Activated CD4-positive, alpha-beta T cell treated with anti-CD3 and anti-CD28 coated beads for 4 hours (primary cell): ENCODE measurements around the gene CCDC77.

Experiments used
- DNase-seq, 2 donors: peaks; one replicate each; pipeline ENCODE4 v3.0.0-alpha.2; 2020

Gene CCDC77

DNA sequence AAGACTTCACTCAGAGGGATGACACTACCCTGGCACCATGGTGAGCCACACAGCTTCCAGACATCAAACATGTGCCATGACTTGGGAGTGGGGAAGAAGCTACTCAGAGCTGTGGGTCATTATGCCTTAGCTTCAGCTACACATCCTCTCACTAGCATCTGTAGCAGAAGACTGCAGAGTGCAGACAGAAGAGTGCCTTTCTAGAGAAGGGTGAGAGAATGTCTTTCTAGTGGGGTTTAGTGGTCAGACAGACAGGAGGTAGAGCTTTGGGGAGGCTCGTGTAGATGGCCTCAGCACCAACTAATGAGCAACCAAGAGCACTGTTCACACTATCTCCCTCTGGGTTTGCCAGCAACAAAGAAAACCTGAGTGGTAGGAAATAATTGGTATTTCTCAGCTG lies 53.4 kb downstream of the CCDC77 start:
- DNase-seq = no peak

DNA sequence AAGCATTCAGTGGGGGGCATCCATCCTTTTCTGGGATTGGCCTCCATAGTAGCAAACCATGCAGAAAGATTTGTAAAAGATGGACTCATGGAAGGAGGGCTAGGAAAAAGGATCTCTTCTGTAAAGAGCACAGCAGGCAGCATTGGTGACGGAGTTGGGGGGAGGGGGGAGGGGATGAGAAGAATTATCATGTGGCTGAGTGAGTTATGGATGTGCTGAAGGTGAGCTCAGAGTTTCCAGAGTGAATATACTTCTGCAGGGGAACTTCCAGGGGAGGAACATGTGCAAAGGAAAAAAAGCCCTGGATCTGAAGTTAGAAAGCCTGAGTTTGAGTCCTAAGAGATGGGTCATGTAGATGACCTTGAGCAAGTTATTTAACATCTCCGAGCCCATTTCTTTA lies 54.4 kb downstream of the CCDC77 start:
- DNase-seq = no peak

- no peak for DNase-seq
These were observed 56.2 kb downstream of the CCDC77 start for GRCh38 chr12:457676-458075.

DNA sequence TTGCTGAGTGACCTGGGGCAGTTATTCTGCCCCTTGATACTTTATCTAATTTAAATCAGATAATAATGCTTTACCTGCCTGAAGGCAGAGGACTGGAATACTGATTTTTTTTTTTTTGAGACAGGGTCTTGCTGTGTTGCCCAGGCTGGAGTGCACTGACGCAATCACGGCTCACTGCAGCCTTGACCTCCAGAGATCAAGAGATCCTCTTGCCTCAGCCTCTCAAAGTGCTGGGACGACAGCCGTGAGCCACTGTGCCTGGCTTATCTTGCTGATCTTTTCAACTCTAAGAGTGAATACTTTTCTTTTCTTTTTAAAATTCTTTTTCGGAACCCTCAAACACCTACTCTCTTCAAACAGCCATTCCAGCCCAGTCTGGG lies 57.6 kb downstream of the CCDC77 start:
- no peak for DNase-seq

DNA sequence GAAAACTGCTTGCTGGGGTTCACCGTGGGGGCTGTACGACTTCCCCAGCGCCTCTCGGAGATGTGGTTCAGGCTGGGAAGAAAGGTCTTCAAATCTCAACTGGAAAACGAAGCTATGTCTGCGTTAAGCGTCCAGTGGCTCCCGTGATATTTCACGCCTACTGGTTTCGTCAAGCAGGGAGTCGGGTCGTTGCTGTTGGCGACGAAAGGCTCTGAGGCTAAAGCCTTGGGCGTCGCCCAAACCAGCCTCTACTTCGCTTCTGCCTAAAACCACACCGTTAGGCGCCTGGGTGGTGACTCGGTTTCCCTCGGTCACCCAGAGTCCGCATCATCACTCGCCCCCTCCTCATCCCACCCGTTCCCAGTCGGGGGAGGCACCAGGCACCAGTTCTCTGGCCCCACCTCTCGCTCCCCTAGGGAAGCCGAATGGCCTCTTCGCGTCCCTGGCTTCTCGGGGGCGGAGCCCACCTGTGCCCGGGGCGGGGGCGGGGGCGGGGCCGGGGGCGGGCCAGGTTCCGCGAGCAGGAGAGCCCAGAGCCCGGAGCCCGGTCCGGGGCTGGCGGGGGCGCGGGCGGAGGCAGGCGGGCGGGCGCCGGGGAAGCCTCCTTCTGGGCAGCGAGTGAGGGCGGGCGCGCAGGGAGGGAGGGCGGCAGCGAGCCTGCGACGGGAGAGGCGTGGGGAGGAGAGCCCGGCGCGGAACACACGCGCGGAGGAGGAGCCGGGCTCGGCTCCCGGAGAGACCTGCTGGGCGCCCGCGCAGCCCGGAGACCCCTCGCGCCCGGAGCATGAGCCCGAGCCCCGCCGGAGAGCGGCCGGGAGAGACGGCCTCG lies 58.2 kb downstream of the CCDC77 start, which contains the start of gene B4GALNT3:
Gene B4GALNT3 (plus strand): TSS at position 510 of the 829 bp plus-strand sequence. CDS start 438 bp downstream, outside the sequence.
- DNase-seq = peak; percentile 38 to 45

DNA sequence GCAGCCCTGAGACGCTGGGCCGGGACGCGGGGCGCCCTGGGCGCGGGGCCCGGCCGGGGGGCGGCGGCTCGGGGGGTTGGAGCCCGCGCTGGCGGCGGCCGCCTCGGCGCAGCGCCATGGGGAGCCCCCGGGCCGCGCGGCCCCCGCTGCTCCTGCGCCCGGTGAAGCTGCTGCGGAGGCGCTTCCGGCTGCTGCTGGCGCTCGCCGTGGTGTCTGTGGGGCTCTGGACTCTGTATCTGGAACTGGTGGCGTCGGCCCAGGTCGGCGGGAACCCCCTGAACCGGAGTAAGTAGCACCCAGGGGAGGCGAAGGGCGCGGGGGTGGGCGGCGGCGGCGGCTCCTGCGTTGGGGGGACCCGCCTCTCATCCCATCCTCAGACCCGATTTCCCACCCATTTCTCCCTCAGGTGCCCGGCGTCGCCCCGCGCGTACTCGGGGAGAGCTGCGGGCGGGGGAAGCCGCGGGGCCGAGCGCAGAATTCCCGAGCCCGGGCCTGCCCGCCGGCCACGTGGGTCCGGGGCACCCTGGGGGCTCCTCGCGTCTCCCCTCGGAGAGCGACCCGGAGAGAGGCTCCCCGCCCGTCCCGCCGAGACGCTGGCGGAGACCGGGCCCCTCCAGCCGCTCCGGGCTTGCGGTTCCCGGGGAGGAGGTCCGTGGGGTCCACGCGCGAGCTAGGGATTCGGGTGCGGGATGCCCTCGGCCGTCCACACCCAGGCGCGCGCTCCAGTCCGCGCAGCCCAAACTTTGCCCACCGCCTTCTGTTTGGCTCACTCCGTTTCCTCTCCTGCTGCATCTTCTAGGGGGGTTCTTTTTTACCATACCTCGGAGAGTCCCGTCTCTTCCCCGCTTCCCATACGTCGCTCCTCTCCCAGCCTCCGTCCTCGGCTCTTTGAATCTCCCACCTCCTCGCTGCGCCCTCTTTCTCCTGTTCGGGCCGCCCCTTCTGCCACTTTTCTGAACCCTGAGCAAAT lies 59.1 kb downstream of the CCDC77 start:
- DNase-seq = peak; percentile 27 to 33

- no peak for DNase-seq
These were observed 60.0 kb downstream of the CCDC77 start for GRCh38 chr12:461425-461824.

GRCh38 chr12:462936-463705 lies 61.7 kb downstream of the CCDC77 start:
- DNase-seq = no peak

DNA sequence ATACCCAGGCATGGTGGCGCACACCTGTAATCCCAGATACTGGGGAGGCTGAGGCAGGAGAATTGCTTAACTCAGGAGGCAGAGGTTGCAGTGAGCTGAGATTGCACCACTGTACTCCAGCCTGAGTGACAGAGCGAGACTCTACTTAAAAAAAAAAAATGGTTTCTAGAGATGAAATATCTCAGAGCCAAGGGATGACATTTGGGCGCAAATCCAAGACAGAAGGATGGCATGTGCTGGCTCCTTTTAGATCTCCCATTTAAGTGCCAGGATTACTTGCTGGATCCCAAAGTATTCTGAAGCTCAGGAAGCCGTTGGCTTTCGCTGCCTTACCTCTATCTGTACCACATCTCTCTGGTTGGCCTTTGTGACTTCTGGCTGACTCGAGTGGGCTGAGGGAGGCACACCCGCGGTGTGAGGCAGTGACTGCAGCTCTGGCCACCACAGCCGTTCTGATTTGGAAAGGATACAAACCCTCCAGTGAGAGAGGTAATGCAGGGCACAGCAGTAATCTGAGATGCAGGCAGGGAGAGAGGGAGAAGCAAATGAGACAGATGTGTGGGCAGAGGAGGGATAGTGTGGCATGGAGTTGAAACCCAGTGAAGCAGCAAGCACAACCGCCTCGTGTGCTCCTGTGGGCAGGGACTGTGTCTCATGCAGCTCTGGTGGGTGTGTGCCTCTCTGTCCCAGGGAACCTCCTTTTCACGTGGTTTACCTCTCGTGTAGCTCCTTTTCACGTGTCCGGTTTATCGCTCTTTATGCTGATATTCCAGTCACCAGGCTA lies 63.2 kb downstream of the CCDC77 start:
- no peak for DNase-seq

DNA sequence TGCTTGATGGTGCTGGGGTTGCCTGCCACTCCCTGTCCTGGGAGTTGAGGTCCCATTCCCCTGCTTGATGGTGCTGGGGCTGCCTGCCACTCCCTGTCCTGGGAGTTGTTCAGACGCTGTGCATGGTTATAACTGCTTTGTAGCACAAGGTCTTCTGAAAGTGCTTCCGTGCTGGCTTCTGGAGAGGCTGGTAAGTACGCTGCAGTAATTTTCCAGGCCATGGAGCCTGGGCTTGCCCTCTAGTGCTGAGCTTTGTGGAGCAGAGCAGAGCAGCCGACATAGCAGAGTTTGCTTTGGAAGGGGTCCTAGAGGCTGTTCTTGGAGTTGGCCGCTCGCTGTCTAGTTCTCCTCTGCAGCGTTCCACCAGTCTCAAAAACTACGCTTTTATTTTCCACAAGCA lies 64.6 kb downstream of the CCDC77 start:
- no peak for DNase-seq

GRCh38 chr12:466762-467161 lies 65.3 kb downstream of the CCDC77 start:
- no peak for DNase-seq

- no peak for DNase-seq
These were observed 66.1 kb downstream of the CCDC77 start for GRCh38 chr12:467591-467990.

DNA sequence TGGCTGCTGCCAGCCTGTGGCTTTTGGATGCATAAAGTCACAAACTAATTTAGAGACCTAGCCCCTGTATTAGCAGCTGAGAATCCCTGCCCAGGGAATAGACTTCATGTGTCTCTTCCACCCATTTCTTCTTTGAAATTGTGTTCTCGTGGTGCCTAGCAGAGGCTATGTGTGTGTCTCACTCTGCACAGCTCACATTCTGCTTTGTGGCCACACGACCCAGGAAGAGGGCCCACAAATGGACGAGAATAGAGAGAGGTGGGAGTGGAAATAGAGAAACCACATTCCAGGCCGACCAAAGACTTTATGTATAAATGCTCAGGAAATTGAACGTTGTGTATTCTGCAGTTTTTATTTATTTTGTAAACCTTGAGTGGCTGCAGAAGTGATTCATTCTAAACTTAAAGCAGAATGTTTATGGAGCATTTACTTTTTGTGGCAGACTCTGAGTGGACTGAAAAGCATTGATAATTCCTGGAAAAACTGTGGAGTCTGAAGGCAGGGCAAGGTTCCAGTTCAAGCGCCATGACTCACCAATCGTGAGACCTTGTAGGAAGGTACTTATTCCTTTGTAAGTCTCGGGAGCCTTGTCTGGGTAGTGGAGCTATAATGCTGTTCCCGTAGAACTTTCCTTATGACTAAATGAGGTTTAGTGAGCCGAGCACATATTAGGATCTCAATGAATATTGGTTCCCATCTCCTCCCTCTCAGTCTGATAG lies 67.4 kb downstream of the CCDC77 start:
- no peak for DNase-seq

GRCh38 chr12:470133-470532 lies 68.7 kb downstream of the CCDC77 start:
- no peak for DNase-seq

DNA sequence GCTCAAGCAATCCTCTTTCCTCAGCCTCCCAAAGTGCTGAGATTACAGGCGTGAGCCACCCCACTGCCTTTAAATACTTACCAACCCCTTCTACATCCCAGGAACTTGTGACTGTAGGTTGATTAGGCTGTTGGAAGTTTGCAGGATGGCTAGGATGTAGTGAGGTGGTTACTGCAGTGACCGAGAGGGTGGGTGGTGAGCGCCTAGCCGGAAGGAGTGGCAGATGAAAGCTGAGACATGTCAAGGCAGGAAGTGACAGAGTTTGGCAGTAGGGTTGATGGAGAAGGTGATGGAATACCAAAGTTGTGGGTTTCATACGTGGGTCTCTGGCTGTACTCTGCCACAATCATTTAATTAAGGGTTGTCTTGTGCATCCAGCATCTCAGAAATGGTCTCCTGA lies 71.8 kb downstream of the CCDC77 start:
- no peak for DNase-seq

DNA sequence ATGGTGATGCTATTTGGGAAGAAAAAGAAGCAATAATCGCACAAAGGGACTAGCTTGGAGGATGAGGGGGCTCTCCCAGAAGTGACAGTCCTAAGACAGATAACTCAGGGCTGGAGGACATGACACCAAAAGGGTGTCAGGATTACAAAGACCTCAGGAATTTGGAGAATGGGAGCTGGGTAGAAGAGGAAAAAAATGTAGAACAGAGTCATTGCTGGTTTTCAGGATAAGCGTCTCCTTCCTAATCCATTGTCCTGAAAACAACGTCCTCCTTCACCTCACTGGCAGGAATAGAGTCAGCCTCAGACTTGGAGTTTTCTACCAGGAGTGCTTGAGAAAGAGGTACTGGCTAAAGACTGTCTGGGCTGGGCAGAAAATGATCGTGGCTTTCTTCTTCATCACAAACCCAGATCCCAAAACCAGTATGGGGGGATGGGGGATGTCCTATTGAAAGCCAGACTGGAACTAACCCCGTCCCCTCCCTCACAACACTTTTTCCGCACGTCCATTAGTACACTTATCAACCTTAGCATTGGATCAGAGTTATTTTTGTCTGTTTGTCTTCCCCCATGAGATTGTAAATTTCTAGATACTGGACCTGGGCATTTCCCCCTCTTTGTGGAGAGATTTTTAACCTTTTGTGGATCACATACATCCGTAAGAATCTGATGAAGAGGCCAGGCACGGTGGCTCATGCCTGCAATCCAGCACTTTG lies 72.6 kb downstream of the CCDC77 start:
- no peak for DNase-seq

- DNase-seq = no peak
These were observed 73.8 kb downstream of the CCDC77 start for GRCh38 chr12:475286-475685.

DNA sequence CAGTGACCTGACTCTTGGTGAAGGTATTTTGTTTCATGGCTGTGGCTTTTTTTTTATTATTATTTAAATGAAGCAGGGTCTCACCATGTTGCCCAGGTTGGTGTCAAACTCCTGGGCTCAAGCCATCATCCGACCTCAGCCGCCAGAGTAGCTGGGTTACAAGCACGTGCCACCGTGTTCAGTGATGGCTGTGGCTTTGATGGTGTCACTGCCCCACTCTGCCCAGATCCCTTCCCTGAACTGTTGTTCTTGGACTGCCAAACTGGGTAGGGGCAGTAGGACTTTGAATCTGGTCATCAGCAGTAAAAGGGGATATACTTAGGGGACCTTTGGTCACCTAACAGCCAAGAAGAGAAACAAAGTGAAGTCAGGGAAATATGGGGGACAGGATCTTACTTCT lies 77.7 kb downstream of the CCDC77 start:
- no peak for DNase-seq

DNA sequence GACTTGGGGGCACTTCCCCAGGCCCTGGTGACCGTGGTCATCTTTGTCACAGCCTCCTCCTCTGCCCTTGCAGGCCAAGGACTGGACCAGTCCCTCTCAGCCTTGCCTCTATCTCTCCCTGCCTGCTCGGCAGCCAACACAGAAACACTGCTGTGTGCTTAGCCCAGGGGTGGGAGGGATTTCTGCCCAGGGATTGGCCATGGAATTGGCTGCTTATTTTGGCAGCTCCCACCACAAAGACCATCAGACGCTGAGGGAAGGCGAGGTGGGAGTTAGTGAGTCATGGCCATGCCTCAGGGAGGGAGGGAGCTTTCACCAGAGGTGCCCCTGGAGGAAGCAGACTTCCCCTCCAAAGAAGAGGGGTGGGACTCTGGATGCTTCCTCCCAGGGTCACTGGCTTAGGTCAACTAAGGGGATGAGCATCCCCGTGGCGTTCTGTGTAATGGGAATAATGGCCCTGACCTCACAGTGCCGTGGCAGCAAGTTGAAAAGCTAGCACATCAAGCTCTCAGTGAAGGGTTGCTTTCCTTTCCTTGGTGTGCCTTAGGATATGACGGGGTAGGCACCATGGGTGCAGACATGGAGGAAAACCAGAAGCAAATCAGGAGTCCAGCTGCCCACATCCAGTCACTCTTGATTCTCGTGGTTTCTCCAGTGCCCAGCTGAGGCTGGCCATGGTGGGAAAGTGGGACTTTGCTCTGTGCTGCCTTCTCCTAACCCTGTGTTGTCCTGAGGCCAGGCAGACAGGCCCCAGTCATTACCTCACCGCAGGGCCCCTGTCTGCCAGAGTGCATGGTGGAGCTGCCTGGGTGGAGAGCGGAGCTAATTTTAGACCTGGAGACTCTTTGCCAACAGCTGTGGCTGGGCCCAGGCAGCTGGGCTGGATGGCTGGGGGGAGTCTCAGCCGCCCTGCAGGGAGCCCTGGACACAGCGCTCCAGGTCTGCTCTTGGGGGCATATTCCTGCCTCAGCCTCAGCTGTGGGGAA lies 79.7 kb downstream of the CCDC77 start:
- DNase-seq = no peak

DNA sequence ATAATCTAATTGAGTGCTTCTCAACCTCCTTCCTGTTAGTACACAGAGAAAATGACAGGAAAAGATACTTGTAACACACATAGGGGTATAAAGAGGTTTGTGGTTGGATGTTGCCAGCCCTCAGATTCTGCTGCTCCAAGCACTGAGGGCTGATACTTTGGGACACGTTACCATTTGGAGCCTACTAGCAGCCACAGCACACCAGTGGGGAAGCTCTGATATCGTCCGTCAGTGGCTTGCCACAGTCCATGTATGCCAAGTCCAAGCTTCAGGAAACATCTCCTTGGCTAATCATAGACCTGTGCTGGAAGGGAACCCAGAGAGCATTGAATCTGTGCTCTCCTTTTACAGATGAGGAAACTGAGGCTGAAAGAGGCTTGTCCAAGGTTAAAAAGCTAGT lies 80.6 kb downstream of the CCDC77 start:
- DNase-seq = no peak
